Activated T-cell treated with anti-CD3 and anti-CD28 coated beads, Interleukin-2, amount 50 U/mL, for 4 hours (primary cell): ENCODE results near the gene RALGPS1. TPM values are rescaled to one million over a fixed set of nuclear protein-coding genes. Genes with fewer than 3 reads are reported as not detected.

ENCODE experiments used
- ATAC-seq, 2 donors: fragments of 200-7000 bp; cut with Tn5 transposase; one replicate each; pipeline ENCODE4 v1.10.0; 2021
- DNase-seq: peaks from one replicate; pipeline ENCODE4 v3.0.0-alpha.2; 2020
- H3K27me3 Mint-ChIP-seq: one replicate; pipeline ENCODE4 v1.8.0; 2021; ENCODE audit warnings: low read depth, mixed read lengths
- H3K36me3 Mint-ChIP-seq: one replicate; pipeline ENCODE4 v1.8.0; 2022; ENCODE audit warnings: mixed read lengths; ENCODE audit not compliant: insufficient read depth
- H3K4me1 Mint-ChIP-seq: one replicate; pipeline ENCODE4 v1.8.0; 2021; ENCODE audit warnings: low read depth, mixed read lengths
- H3K4me3 Mint-ChIP-seq: one replicate; pipeline ENCODE4 v1.8.0; 2021; ENCODE audit warnings: mild to moderate bottlenecking, moderate library complexity, mixed read lengths
- H3K9me3 Mint-ChIP-seq: one replicate; pipeline ENCODE4 v1.8.0; 2021; ENCODE audit warnings: mixed read lengths
- total RNA-seq, 3 donors: library from RNA; stranded (reverse); gene quantifications; one replicate each; pipeline ENCODE4 v1.2.1, GENCODE V29; 2021

The RALGPS1 gene
- total RNA-seq, 3 donors from 2014 or later = 0.51 to 1.2 (median 1.1) TPM

DNA sequence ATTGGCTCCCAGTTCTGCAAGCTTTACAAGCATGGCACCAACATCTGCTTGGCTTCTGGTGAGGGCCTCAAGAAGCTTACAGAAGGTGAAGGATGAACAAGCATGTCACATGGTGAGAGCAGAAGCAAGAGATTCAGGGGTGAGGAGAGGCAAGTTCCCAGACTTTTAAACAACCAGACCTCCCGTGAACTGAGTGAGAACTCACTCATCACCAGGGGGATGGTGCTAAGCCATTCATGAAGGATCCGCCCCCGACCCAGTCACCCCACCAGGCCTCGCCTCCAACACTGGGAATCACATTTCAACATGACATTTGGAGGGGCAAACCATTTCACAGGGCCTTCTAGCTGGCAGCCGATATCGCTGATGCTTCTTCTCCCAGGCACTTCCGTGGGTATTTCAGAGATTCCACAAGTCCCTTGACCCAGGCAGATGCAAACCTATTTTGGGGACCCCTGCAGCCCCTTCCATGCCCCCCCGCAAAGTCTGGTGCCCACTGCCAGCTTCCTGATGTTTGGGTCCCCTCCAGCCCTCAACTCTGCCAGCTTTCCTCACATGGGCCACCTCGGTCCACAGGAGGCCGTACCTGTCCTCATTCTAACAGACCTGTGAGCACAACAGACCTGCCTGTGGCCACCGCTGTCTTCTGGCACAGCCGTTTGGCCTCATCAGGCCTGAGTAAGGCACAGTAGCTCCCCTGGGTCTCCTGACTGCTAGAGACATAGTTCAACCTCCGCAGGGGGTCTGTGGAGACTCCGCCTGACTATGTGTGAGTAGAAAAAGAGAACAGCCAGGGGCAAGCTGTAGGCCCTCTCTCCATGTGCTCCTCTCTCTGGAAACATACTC, 268.5 kb downstream of the RALGPS1 start:
- ATAC-seq = no peak
- Mint-ChIP-seq H3K36me3 (peaks cover 2% of the 10 kb centered on the region), H3K27me3 (no peaks in the 10 kb centered on the region), H3K4me1 (no peaks in the 10 kb centered on the region), H3K9me3 (no peaks in the 10 kb centered on the region), H3K4me3 (no peak overlapping the region)
- no peak for DNase-seq

DNA sequence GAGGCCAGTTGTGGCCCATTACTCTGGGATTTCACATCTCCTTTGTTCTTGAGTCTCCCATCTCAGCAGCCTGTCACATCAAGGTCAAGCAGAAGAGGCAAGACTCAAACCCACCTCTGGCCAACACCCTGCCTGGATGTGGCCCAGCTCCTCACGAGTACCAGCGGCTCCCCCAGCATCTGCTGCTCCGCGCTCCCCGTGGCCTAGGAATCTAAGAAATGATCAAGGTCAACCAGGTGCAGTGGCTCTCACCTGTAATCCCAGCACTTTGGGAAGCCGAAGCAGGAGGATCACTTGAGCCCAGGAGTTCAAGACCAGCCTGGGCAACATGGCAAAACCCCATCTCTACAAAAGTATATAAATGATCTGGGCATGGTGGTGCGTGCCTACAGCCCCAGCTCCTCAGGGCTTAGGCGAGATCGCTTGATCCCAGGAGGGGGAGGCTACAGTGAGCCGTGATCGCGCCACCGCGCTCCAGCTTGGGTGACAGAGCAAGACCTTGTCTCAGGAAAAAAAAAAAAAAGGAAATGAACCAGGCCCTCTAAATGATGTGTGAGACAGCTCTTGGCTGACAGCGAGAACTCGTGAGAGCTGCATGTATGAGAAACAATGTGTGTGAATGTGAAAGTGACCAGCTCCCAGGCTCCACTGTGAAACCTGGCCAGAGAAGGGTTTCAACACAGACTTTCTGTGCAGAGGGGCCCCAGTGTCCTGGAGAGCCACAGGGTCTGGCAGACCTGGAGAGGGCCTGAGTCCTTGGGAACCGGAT, 269.4 kb downstream of the RALGPS1 start:
- H3K4me3 Mint-ChIP-seq = no peak overlapping the region
- H3K9me3 Mint-ChIP-seq = no peaks in the 10 kb centered on the region
- no peaks in the 10 kb centered on the region for H3K4me1 Mint-ChIP-seq
- H3K36me3 Mint-ChIP-seq = peaks cover 2% of the 10 kb centered on the region
- no peak for ATAC-seq
- no peak for DNase-seq
- H3K27me3 Mint-ChIP-seq = no peaks in the 10 kb centered on the region

DNA sequence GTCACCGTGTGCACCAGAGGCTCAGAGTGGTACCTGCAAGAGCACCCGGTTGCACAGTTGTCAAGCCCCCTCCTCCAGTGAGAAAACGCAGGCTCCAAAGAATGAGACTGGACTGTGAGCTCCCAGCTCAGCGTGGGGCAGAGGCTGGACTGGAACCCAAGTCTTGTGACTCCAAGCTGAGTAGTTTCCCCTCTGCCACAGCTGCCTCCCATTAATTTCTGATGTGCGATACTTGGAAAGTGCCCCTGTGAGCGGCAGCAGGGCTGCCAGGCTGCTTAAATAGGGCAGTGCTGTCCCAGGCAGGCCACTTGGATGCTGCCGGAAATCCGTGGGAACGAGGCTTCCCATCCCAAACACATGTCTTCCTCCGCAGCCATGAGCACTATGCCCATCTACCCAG, 270.1 kb downstream of the RALGPS1 start:
- no peaks in the 10 kb centered on the region for H3K4me1 Mint-ChIP-seq
- H3K9me3 Mint-ChIP-seq = no peaks in the 10 kb centered on the region
- H3K4me3 Mint-ChIP-seq = no peak overlapping the region
- H3K36me3 Mint-ChIP-seq = peaks cover 2% of the 10 kb centered on the region
- ATAC-seq (no peak), DNase-seq (no peak)
- H3K27me3 Mint-ChIP-seq = no peaks in the 10 kb centered on the region

DNA sequence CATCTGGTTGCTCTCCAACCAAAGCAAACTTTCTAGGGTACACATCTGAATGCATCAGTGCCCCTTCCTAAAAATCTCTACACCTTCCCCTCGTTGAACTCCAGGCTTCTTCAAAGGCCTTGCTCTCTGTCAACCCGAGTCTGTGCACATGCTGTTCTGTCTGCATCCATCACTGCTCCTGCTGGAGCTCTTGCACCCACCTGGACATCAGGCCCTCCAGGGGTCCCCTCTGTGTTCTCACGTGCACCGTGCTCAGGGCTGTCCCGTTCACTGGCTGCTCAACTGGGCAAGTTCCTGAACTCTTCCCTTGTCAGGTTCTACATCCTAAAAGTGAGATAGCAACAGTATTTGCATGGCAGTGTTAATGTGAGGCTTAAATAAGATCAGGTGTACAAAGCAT, 270.6 kb downstream of the RALGPS1 start:
- H3K9me3 Mint-ChIP-seq = no peaks in the 10 kb centered on the region
- H3K4me1 Mint-ChIP-seq = no peaks in the 10 kb centered on the region
- no peak overlapping the region for H3K4me3 Mint-ChIP-seq
- no peak for ATAC-seq
- peaks cover 2% of the 10 kb centered on the region for H3K36me3 Mint-ChIP-seq
- DNase-seq = no peak
- H3K27me3 Mint-ChIP-seq = no peaks in the 10 kb centered on the region

DNA sequence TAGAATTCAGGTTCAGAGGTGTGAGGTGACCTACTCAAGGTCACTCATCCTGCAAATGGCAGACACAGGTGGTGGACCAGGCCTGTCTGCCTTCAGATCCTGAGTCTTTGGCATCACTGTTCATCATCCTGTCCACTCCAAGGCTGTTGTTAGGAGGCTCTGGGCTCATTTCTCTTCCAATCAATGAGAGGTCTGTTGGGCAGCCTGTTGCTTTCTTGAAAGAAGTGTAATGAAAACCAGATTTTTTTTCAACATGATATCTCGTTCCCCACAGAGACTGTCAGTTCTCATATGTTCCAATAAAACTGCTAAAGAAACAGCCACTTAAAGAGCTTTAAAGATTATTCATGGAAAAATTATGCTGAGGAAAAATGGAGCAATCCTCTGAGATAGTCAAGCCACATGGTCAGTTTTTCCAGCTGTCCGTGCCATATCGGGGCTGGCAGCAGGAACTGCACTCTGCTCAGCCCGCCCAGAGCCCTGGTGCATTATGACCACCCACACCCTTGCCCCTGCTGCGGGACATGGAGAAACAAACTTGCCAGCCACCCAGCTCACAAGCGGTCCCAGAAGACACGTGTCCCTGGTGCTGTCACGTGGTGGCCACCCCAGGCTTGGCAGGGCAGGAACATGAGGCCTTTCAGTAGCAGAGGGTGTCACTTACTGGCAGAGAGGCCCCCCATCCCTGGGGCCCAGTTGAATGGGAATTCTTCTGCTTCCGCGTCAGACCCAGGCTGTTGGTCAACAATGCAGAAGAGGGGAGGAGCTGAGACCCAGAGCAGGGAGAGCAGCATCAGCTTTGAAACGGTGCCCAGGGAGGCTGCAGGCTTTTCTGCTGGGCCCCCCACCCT, 271.6 kb downstream of the RALGPS1 start:
- ATAC-seq = no peak
- peaks cover 2% of the 10 kb centered on the region for H3K36me3 Mint-ChIP-seq
- no peak for DNase-seq
- no peaks in the 10 kb centered on the region for H3K27me3 Mint-ChIP-seq
- no peak overlapping the region for H3K4me3 Mint-ChIP-seq
- no peaks in the 10 kb centered on the region for H3K4me1 Mint-ChIP-seq
- no peaks in the 10 kb centered on the region for H3K9me3 Mint-ChIP-seq

DNA sequence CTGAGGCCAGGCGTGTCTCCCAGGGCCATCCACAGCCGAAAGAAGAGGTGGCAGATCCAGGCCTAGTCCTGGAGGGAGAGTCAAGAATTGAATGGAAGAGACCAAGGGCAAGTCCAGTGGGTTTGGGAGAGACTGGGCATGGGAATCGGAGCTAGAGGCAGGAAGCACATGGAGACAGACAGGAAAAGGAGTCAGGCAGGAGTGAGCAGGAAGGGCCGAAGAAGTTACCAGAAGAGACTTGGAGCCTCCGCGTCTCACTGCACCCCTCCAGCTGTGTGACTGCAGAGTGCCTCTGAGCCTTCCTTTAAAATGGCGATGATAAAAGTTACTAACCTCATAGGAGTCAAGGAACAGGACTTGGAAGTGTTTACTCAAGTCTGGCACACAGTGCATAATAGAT, 272.2 kb downstream of the RALGPS1 start:
- ATAC-seq = no peak
- no peaks in the 10 kb centered on the region for H3K9me3 Mint-ChIP-seq
- H3K4me1 Mint-ChIP-seq = no peaks in the 10 kb centered on the region

DNA sequence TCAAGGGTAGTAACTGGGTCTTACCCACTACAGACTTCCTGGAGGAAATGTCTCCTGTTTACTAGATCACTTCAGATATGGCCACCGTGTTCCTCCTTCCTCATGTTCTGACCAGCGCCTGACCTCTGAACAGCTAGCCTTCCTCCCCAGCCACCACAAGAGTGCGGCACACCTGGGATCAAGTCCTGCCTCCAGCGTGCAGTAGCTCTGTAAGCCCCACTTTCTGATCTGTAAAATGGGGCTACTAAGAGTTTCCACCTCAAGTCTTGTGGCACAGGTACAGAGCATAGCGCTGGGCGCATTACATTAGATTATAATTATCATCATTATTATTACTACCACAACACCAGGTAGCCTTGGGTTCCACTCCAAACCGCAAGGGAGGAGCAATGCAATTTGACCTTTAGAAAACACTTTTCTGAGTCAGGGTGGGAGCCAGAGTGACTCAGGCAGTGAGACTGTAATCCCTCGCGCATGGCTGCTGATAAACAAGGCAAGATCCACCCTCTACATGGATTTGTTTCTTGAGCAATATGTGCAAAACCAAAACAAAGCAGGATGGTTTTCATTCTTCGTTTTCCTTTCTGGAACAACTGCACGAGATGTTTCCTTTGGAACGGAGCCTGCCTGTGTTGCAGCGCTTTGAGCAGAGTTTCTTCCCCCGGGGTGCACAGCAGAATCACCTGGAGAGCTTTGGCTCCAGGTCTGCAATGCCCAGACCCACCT, 272.8 kb downstream of the RALGPS1 start:
- Mint-ChIP-seq H3K36me3 (peaks cover 2% of the 10 kb centered on the region), H3K4me1 (no peaks in the 10 kb centered on the region), H3K27me3 (no peaks in the 10 kb centered on the region), H3K4me3 (no peak overlapping the region), H3K9me3 (no peaks in the 10 kb centered on the region)
- no peak for ATAC-seq
- DNase-seq = no peak

More for the DNA sequence above, 272.2 kb downstream of the RALGPS1 start:
- Mint-ChIP-seq H3K4me3 (no peak overlapping the region), H3K27me3 (no peaks in the 10 kb centered on the region), H3K36me3 (peaks cover 2% of the 10 kb centered on the region)
- DNase-seq = no peak

DNA sequence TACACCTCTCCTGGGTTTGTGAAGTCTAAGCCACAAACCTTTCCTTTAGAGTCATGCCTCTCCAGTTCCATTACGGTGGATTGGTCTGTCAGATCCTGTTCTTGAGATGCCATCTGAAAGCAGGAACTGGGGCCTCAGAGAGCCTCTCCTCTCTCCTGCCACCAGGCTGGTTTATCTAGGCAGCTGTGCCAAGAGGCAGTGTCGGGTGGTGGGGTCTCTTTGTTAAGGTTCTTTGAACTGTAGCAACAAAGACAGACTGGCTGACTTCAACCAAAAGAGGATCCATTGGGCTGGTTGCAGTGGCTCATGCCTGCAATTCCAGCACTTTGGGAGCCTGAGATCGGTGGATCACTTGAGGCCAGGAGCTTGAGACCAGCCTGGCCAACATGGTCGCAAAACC, 273.8 kb downstream of the RALGPS1 start:
- H3K4me3 Mint-ChIP-seq = no peak overlapping the region

DNA sequence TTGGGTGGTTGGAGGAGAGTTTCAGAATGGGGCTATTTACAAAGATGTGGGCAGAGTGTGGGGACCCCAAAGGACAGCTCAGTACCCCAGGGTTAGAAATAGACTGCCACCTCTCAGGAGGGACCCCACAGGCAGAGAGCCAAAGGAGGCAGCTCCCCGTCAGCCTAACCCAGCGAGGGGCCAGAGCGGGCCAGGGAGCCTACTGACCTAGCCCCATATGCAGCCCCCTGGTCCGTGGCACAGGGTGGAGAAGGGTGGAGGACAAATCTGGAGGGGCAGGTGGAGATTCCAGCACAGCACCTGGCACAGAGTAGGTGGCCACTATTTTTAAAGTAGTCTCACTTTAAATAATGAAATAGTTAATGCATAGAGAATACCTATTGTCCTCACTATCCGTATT, 275.0 kb downstream of the RALGPS1 start:
- no peak for ATAC-seq
- no peaks in the 10 kb centered on the region for H3K27me3 Mint-ChIP-seq

More for the DNA sequence above, 273.8 kb downstream of the RALGPS1 start:
- Mint-ChIP-seq H3K4me1 (no peaks in the 10 kb centered on the region), H3K9me3 (no peaks in the 10 kb centered on the region), H3K36me3 (peaks cover 2% of the 10 kb centered on the region), H3K27me3 (no peaks in the 10 kb centered on the region)
- ATAC-seq = no peak
- no peak for DNase-seq

DNA sequence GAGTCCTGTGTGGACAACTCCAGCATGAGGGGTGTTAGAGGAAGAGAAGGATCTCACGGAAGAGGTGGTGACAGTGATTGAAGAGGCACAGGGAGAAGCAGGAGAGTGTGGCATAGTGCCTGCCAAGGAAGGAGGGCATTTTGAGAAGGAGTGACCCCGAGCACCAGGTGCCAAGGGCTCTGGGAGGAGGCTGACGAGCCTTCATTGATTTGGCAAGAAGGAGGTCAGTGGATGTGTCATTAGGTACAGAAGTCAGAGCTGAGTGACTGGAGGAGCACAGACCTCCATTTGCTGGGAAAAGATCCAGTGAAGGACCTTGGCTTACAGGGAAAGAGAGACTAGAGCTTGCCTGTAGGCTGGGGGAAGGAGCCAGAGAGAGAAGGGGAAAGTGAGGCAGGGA, 278.2 kb downstream of the RALGPS1 start:
- ATAC-seq (no peak), DNase-seq (no peak)
- no peaks in the 10 kb centered on the region for H3K9me3 Mint-ChIP-seq
- H3K4me1 Mint-ChIP-seq = no peaks in the 10 kb centered on the region
- H3K36me3 Mint-ChIP-seq = no peaks in the 10 kb centered on the region
- no peaks in the 10 kb centered on the region for H3K27me3 Mint-ChIP-seq
- H3K4me3 Mint-ChIP-seq = no peak overlapping the region

More for the DNA sequence above, 275.0 kb downstream of the RALGPS1 start:
- Mint-ChIP-seq H3K36me3 (peaks cover 2% of the 10 kb centered on the region), H3K4me1 (no peaks in the 10 kb centered on the region), H3K4me3 (no peak overlapping the region), H3K9me3 (no peaks in the 10 kb centered on the region)
- DNase-seq = no peak

DNA sequence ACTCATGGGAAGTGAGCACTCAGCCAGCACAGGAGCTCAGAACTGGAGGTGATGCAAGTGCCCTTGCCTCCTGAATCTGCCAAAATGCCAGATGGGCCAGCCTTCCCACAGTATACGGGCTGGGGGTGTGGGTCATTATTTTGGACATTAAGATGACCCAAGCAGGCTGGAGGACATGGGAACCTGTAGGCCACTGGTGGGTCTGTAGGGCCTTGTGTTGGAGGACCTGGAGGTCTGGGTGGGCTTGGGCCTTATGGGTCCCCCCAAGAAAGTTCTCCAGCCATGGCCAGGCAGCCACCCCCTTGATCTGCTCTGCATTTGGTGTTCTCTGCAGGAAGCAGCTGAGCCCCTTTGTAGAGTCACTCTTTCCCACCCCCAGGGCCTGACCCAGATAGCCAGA, 278.9 kb downstream of the RALGPS1 start:
- H3K4me3 Mint-ChIP-seq = no peak overlapping the region
- no peaks in the 10 kb centered on the region for H3K27me3 Mint-ChIP-seq
- ATAC-seq = no peak
- no peak for DNase-seq
- no peaks in the 10 kb centered on the region for H3K9me3 Mint-ChIP-seq
- H3K4me1 Mint-ChIP-seq = peaks cover under 1% of the 10 kb centered on the region
- no peaks in the 10 kb centered on the region for H3K36me3 Mint-ChIP-seq

DNA sequence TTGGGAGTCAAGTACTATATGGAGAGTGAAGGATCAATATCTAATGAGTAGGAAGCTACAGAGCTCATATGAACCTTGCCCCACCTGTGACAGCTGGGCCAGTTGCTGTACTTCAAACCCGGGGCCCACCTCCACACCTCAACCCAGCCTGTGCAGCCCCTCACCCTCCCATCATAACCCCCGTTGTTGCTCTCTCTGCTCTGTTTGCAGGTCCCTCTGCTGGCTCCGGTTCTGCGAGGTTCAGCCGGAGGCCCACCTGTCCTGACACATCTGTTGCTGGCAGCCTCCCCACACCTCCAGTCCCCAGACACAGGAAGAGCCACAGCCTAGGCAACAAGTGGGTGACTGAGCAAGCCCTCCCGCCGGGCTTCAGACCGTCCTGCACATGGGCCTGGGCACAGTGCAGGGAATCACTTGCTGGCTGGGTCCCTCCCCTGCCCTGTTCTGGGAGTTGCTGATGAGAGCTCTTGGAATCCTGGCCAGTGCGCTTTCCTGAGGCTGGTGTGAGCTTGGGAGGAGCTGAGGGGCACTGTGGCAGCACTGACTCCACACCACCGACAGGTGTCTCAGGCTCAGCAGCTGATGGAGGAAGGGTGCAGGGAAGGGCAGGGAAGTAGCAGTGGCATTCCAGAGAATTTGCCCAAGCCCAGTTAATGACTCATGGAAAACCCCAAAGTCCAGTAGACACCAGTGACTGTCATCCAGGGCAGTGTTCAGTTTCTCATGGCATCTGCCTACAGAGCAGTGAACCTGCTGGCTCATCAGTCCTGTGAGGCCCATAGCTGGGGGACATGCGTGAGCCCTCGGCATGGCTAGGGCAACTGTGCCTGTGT, 280.5 kb downstream of the RALGPS1 start:
- no peak for ATAC-seq
- H3K4me1 Mint-ChIP-seq = peaks cover 6% of the 10 kb centered on the region

More for the DNA sequence above, 280.5 kb downstream of the RALGPS1 start:
- Mint-ChIP-seq H3K9me3 (no peaks in the 10 kb centered on the region), H3K36me3 (no peaks in the 10 kb centered on the region), H3K4me3 (no peak overlapping the region), H3K27me3 (no peaks in the 10 kb centered on the region)
- DNase-seq = no peak
